Tibial nerve (tissue), 4 donors: ENCODE data around the gene RRAS2.

ENCODE experiments used
- EP300 ChIP-seq, 2 donors: sonication (generic); formaldehyde crosslinking; IDR thresholded peaks; one replicate each; pipeline ENCODE4 v1.6.1; 2017; ENCODE audit warnings: antibody characterized with exemption in 2 of 2, mild to moderate bottlenecking in 1 of 2
- TF ChIP-seq, protein P1 (sequence below), 5 experiments: fragments of 200-600 bp in 3 of 5; fragments of 450-650 bp in 2 of 5; sonication (generic) in 3 of 5; IDR thresholded peaks; one replicate each; pipeline ENCODE4 v1.5.1; 2016 to 2019; ENCODE audit warnings: antibody characterized with exemption in 5 of 5, mild to moderate bottlenecking in 3 of 5, moderate library complexity in 2 of 5

DNA sequence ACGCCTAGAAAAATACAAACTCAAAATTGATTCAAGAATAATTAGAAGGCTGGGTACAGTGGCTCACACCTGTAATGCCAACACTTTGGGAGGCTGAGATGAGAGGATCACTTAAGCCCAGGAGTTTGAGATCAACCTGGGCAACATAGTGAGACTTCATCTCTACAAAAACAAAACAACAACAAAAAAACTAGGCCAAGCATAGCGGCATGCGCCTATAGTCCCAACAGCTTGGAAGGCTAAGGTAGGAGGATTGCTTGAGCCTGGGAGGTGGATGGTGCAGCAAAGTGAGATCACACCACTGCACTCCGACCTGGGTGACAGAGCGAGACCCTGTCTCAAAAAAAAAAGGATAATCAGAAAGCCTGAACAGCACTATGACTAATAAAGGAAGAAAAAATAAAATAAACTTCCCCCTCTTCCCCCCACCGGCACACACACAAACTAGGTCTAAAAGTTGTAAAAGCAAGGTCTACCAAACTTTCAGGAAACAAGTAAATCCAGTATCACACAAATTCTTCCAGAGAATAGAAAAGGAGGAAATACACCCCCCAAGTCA is 35.8 kb downstream of the RRAS2 start:
- TF ChIP-seq EP300 (IDR thresholded peaks at IDR 0.05) = no peak
- TF ChIP-seq, protein P1, sequence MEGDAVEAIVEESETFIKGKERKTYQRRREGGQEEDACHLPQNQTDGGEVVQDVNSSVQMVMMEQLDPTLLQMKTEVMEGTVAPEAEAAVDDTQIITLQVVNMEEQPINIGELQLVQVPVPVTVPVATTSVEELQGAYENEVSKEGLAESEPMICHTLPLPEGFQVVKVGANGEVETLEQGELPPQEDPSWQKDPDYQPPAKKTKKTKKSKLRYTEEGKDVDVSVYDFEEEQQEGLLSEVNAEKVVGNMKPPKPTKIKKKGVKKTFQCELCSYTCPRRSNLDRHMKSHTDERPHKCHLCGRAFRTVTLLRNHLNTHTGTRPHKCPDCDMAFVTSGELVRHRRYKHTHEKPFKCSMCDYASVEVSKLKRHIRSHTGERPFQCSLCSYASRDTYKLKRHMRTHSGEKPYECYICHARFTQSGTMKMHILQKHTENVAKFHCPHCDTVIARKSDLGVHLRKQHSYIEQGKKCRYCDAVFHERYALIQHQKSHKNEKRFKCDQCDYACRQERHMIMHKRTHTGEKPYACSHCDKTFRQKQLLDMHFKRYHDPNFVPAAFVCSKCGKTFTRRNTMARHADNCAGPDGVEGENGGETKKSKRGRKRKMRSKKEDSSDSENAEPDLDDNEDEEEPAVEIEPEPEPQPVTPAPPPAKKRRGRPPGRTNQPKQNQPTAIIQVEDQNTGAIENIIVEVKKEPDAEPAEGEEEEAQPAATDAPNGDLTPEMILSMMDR (IDR thresholded peaks at IDR 0.05) = no peak
